ENCODE data around the gene KRT2.

The KRT2 gene

DNA sequence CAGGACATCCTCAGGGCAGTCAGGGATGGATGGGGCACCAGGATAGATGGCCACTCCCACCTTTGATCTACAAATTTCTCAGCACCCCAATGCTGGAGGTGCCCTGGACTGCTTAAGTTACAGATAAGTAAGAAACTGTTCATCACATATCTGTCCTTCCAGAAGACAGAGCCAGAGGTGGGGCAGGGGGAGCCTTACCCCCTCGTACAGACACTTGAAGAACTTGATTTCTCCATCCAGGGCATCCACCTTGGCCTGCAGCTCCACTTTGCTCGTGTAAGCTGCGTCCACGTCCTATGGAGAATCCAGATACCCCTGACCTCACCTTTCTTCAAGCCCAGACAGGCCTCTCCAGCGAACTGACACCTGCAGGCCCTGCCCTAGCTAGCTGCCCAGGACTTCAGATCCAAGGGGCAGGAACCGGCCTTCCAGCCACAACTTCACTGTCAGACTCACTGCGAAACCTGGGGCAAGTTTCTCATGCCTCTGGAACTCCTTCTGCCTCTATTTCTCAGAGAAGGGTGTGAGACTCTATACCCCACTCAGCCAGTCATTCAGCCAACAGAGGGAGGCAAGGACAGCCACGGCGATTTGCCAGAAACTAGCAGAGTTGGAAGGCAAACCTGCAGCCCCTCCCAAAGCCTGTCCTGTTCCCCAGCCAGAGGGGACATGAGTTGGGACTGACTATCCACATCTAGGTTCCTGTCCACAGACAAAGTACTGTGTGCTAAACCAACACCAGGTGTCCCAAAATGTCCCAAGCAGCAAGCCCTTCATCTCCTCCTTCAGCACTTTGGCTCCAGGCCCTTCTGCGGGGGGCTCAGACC lies 37.4 kb downstream of the KRT2 start:
- DNase-seq = no peak

DNA sequence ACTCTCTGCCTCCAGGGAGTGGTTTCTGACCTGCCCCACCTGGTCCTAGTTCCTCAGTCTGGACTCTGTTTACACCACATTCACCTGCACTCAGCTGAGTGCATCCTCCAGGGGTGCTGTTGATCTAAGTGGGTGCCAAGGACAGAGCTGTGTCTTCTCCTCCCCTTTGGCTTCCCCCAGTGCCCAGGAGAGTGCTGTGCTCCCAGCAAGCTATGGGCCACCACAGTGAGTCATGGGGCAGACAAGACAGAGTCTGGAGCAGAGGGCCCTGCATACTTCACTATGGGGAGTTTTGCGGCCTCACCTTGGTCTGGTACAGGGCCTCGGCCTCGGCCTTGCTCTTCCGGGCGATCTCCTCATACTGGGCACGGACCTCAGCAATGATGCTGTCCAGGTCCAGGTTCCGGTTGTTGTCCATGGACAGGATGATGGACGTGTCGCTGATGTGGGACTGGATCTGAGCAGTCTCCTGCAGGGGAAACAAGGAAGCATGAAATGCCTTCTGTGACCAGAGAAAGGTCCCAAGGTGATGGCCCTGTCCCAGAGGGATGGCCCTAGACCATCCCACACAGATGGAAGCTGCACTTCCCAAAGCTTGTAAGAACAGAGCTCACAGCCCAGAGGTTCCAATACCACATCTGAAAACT lies 38.5 kb downstream of the KRT2 start:
- DNase-seq = no peak

DNA sequence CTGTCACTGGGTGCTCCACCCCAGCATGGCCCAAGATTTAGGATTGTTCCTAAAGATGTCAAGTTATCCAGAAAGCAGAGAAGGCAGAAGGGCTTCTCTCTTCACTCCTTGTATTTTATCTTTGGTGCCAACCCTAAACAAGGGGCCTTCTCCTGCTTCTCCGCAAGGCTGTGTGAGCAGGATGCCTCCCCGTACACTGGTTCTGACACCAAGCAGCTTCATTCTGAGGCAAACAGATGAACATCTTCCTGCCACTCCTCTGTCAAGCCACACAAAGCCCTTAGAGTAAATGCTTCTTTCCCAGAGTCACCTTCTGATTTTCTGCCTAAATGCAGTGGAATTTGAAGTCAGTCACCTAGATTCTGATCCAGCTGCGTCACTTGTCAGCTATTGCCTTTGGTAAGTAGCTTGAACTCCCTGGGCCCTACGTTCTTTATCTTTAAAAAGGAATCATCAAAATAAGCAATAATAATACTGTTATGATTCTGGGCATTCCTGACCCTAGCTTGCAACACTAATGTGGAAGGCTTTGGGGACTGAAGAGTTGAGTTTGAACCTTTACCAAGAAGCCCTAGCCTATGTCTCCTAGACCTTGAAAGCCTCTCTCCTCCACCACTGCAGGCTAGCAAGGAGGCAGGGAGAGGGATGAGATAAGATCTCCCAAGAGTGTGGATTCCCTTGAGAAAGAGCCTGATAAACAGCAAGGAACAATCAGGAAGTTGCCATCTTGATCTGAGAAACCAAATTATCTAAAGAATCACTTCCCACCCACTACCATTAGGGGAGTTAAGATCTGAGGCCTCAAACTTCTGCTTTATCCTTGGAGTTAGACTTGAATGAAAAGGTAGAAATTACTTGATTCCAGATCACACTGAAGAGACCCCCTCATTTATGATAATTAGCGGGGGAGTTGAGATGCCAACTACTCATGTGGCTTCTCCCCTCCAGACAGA lies 39.3 kb downstream of the KRT2 start:
- no peak for DNase-seq

DNA sequence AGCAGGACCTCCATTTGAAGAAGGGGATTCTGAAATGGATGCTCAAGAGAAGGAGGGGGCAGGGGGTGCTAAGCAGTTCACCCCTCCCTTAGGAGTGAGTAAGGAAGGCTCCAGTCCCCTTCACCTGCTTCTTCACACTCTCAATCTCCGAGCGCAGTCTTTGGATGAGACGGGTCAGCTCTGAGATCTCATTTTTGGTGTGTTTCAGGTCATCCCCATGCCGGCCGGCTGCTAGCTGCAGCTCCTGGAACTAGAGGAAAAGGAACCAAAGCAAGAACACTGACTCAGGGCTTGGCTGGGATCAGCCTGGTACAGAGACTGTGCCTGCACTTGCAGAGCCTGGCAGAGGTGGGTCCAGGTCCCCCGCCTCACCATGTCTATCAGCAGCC lies 40.9 kb downstream of the KRT2 start:
- no peak for DNase-seq

DNA sequence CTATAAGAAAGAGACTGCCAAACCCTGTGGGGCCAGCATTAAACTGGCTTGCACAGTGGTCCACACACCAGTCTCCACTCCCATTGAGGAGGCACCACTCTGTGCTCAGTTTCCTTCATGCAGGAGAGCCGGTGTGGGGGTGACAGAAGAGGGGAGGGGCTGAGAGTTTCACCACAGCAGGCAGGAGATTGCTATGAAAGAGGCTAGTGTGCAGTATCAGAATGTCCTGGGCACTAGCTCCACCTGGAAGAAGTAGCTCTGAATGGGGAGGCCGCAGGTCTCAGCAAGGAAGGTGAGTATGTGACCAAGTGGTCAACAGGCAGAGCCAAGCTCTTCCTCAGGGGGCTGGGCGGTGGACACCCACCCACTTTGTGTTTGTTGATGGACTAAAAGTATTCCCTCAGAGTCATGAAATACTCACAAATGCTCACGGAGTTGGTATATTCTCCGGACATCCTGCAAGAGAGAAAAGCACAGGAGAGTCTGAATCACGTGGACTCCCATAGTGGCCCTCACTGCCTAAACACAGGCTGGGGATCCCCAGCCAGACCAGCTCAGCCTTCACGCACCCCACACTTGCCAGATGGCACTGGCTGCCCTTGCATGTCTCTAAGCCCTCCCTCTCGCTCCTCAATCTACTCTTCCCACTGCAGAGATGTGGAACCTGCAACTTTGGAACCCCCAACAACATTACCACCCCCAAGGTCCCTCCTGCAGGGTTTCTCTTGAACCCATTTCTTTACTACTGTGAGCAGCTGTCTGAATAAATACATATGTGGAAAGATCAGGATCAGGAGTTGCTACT lies 43.0 kb downstream of the KRT2 start:
- DNase-seq = no peak

DNA sequence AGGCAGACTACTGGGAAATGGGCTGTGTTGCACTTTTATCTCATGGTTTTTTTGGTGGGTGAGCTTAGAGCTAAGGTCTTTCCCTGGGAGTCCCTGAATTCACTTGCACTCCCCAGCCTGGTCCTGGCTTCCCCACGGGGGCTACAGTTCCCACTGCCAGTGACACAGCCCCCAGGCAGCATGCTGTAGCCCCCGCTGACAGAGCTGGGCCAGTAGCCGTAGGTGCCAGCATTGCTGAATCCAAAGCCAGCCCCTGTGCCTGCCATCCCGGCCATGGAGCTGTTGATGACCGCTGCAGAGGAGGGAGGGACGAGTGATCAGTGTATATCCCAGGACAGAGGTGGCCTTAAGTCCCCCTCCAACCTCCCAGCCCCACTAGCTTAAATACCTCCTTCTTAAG lies 43.9 kb downstream of the KRT2 start:
- no peak for DNase-seq

DNA sequence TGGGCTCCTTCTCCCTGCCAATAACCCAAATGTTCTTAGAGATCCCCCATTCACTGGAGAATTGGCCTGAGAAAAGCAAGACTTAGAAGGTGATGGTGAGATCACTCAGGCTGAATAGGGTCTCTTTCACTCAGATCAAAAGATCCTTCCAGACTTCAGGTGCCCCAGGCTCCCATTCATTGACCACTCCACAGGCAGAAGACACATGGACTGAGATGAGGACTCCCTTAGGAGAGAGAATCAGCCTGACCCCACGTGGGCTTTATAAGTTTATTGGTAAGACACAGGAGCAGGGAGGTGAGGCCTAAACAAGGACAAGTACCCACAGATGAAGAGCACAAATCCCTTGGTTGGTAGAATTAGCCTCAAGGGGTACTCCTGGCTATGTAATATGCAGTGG lies 44.7 kb downstream of the KRT2 start:
- DNase-seq = no peak

DNA sequence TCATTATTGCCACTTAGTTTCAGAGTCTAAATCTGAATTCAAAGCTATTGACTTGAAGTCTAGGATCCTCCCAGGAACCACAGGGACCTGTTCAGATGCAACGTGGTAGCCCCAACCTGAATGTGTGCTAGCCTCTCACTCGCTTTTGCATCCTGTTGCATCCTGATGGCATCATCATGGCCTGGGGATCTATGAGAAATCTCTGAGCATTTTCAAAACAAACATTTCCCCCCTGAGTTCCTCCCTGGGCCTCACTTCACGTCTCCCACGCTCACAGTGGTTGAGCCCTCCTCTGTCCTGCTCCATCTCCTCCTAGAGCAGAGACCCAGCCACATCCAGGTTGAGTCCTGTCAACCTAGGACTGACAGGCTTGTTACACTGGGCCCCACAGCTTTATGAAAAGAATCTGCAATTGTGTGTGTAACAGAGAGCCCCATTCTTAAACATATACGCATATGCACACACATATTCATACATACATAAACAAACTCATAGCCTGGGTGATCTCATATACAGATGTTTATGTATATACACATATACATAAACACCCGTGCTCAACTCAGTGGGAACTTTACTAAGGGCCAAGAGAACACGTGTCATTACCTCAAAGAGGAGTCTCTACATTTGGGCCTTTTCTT lies 45.3 kb downstream of the KRT2 start:
- DNase-seq = no peak

DNA sequence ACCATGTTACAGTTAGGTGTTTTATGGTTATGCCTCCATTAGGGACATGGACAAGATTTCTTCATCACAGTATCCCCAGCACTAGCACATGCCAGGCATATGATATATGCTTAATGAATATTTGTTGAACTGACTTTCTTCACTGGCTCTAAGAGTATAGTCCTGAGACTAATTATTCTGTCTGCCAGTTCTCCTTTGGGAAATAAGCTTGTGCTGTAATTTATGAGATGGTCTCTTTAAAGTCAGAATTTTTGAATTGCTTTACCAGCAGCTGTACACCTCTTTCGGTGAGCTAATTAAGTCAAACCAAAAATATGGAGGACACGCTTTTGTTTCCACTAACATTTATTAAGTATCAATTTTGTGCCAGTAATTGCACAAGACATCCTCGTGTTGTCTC lies 45.9 kb downstream of the KRT2 start:
- DNase-seq = no peak

DNA sequence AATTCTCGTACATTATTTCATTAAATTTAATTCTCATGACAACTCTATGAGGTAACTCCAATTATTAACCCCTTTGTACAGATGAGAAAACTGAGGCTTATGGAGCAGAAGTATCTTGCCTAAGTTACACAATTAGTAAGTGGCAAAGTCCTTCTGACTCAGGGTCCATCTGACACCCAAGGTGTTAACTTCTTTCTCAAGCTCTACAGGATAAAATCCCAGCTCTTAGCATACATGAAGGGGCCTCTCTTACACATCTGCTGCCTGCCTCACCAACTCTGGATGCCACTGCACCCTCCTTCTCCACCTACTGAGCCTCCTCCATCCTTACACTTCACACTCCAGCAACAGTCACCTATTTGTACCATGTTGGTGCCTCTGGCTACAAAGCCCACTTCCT lies 46.5 kb downstream of the KRT2 start:
- DNase-seq = no peak

DNA sequence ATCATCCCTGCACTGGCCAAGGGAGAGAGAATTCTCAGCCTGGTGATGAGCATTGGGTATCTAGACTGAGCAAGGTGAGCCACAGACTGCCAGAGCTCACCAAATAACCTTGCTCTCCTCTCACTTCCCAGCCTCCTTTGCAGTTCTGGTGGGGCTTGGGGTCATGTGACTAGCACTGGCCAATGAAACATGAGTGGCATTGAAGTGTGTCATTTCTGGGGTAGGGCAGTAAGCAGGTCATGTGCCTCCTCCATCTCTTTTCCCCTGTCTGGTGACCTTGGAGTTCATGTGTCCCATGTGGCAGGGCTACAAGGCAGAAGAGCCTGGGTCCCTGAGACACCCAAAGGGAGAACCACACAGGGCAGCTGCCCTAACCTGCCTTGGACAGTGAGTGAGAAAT lies 47.2 kb downstream of the KRT2 start:
- DNase-seq = no peak

DNA sequence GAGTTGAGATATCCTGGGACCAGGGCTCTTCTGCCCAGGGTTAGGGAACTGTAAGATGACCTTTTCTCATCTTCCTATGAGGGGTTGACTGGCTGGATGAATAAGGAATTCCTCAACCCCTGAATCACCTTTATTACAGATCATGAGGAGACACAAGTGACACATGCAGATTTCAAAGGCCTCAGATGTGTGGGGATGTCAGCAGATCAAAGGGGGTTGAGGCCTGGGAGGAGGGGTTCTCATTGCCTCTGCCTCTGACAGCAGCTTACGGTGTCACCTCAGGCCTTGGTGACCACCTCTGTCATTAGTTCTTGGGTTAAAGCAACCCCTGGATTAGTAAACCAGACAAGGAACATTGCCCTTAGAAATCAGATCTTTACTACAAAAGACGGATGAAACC lies 48.7 kb downstream of the KRT2 start:
- DNase-seq = peak; percentile 23

DNA sequence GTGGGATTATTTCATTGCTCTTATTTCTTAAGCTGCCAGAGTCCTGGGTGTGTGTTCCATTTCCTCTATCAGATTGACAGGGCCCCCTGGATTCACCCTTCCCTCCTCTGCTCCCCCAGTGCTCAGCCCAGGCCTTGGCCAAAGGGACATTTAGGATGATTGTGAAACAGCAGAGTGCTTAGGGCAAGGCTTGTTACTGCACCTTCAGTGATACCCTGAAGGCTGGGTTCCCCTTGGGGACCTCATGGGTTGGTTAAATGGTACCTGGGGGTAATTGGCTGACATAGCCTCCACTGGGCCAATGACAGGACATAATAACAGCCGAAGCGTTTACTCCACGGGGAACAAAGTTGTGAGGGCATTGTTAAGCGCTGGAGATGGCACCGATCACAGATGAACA lies 49.5 kb downstream of the KRT2 start:
- DNase-seq = no peak

DNA sequence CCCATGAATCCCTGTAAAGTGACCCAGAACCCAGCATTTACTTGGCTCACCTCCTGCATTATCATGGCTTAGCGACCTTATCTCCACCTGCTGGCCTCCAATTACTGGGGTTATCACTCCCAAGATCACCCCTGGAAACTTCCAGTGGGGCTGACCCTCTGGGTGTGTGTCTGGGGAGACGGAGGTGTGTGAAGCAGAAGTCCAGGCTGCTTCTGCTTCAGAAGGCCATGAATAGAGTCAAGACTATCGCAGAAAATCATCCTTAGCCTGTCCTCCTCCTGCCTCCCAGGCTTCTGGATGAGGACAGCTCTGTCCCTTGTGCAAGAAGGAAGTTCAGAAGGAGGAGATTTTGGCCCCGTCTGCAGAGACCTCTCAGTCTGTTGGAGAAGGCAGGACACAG lies 50.3 kb downstream of the KRT2 start:
- no peak for DNase-seq

DNA sequence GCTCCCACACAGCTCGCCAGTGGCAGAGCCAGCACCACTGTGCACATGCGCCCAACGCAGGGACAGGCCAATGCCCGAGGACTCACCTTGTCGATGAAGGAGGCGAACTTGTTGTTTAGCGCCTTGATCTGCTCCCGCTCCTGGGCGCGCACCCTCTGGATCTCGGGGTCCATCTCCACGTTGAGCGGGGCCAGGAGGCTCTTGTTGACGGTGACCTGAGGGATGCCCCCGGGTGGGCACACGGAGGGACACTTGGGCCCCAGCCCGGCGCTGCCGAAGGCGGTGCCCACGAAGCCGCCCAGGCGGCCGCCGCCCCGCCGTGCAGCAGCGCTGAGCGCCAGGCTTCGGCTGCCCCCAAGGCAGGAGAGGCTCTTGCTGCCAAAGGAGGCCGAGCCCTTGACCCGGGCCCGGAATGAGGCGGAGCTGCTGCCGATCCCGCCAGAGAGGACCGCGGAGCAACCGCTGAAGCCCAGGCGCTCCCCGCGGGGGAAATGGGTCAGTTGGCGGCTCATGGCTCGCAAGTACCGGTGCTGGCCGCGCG lies 51.0 kb downstream of the KRT2 start, which contains the start of gene KRT72:
Gene KRT72, minus strand, starts transcription at position 523 of the 541 bp plus-strand sequence. Its CDS starts 11 bp downstream, at position 512.
- no peak for DNase-seq

DNA sequence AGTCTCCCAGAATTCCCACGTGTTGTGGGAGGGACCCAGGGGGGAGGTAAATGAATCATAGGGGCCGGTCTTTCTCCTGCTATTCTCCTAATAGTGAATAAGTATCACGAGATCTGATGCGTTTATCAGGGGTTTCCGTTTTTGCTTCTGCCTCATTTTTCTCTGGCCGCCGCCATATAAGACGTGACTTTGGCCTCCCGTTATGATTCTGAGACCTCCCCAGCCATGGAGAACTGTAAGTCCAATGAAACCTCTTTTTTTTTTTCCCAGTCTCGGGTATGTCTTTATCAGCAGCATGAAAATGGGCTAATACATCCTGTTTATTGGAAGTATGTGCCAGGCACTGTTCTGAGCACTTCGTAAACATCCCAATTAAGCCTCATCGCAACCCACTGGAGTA lies 51.5 kb downstream of the KRT2 start:
- DNase-seq = no peak

DNA sequence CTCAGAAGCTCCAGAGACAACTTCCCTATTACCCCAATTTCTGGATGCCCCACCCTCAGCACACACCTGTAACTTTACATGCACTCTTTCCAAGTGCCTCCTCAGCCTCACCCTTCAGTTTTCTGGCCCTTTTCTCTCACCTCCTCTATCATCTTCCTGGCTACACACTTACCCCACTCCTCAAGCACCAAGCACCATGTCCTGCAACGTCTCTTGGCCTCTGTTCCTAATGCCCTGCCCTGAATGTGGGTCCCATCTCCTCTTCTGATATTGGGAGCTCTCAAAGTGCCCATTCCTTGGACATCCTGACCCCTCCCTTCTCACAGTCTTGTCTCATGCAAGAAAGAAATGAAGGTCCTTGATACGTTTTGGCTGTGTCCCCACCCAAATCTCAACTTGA lies 51.9 kb downstream of the KRT2 start:
- no peak for DNase-seq

DNA sequence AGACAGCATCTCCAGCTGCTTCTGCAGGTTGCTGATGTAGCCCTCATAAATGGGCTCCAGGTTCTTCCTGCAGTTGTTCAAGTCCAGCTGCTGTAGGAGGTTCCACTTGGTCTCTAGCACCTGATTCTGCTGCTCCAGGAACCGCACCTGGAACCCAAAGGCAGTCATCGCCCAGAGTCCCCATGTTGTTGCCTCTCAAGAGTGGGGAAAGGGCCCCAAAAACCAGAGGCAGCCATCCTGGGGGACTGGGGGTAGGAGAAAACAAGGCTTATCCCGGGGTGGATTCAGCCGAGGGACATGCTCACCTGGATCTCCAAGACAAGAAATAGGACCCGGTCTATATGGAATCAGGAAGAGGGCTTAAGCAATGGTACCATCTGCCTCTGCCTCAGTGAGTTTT lies 53.0 kb downstream of the KRT2 start:
- DNase-seq = no peak
